K562 (cell line): ENCODE data around the gene C6orf89. TPM values are rescaled to one million over a fixed set of nuclear protein-coding genes. Genes with fewer than 3 reads are reported as not detected.

Source experiments
- DNMT1 ChIP-seq: fragments of 450-650 bp; IDR thresholded peaks from 2 replicates; pipeline ENCODE4 v1.6.1; 2016; ENCODE audit warnings: antibody characterized with exemption, mild to moderate bottlenecking
- FOXJ2 ChIP-seq: fragments of 200-800 bp; sonication (Bioruptor generic); IDR thresholded peaks from 2 replicates; pipeline ENCODE4 v1.6.1; 2016; ENCODE audit warnings: missing genetic modification characterization, missing compliant biosample characterization
- HDAC2 ChIP-seq: fragments of 450-650 bp; IDR thresholded peaks from 2 replicates; pipeline ENCODE4 v1.6.1; 2016; ENCODE audit warnings: mild to moderate bottlenecking
- HSF4 ChIP-seq: fragments of 250-450 bp; sonication (Bioruptor Pico); IDR thresholded peaks from 2 replicates; pipeline ENCODE4 v2.1.2; 2022; ENCODE audit warnings: mild to moderate bottlenecking, moderate library complexity, borderline replicate concordance
- MXI1 ChIP-seq: IDR thresholded peaks from 2 replicates; pipeline ENCODE4 v1.6.1; 2011; ENCODE audit warnings: low read depth, mild to moderate bottlenecking, improper control_type of control experiment, low read length
- NEUROD1 ChIP-seq: fragments of 150-350 bp; IDR thresholded peaks from 2 replicates; pipeline ENCODE4 v1.6.1; 2014; ENCODE audit warnings: borderline replicate concordance, low read length, low read depth; ENCODE audit not compliant: partially characterized antibody
- SOX6 ChIP-seq: fragments of 450-650 bp; IDR thresholded peaks from 2 replicates; pipeline ENCODE4 v1.6.1; 2014; ENCODE audit warnings: mild to moderate bottlenecking
- SUPT5H ChIP-seq: fragments of 450-650 bp; IDR thresholded peaks from 2 replicates; pipeline ENCODE4 v1.6.1; 2016
- TARDBP ChIP-seq: fragments of 450-650 bp; IDR thresholded peaks from 2 replicates; pipeline ENCODE4 v1.6.1; 2016
- TEAD4 ChIP-seq, 2 experiments: sonication (generic) in 1 of 2; formaldehyde crosslinking in 1 of 2; IDR thresholded peaks; 2 replicates each; pipeline versions ENCODE4 v1.6.1 to v1.8.0; 2012 to 2022; ENCODE audit warnings: borderline replicate concordance in 1 of 2, inconsistent platforms in 1 of 2, low read length in 1 of 2, mild to moderate bottlenecking in 1 of 2, missing genetic modification reagents in 1 of 2
- ZNF212 ChIP-seq: fragments of 450-650 bp; formaldehyde crosslinking; IDR thresholded peaks from 2 replicates; pipeline ENCODE4 v1.4.0; 2020; ENCODE audit warnings: mild to moderate bottlenecking
- ZNF239 ChIP-seq: fragments of 250-450 bp; sonication (Bioruptor Pico); IDR thresholded peaks from 2 replicates; pipeline ENCODE4 v1.4.0; 2020; ENCODE audit warnings: mild to moderate bottlenecking
- ZNF24 ChIP-seq: fragments of 450-650 bp; IDR thresholded peaks from 2 replicates; pipeline ENCODE4 v1.6.1; 2016
- ZNF780A ChIP-seq: fragments of 250-450 bp; sonication (Bioruptor Pico); IDR thresholded peaks from 2 replicates; pipeline ENCODE4 v1.5.0; 2021; ENCODE audit warnings: mild to moderate bottlenecking
- polyA plus RNA-seq, 8 experiments: library from polyadenylated mRNA; depleted of rRNA in 4 of 8; stranded (reverse) in 5 of 8; unstranded in 3 of 8; fragments of >200 nt; fragmentation: Nextera tagmentation in 2 of 8; fragmentation: Illumina TruSeq in 1 of 8; extraction: Ambion mirVana in 2 of 8; extraction: Trizol in 1 of 8; gene quantifications; 2 replicates each; pipeline versions ENCODE4 v1.2.1 to v1.2.3, GENCODE V29; 2011 to 2014; ENCODE audit warnings: inconsistent platforms in 1 of 8, missing spikeins in 1 of 8
- total RNA-seq, 7 experiments: library from RNA; depleted of rRNA in 6 of 7; stranded (reverse); fragments of >200 nt in 6 of 7; fragmentation: Illumina TruSeq in 2 of 7; extraction: Trizol in 2 of 7; gene quantifications; 2 replicates each; pipeline versions ENCODE4 v1.2.1 to v1.2.3, GENCODE V29; 2011 to 2021; ENCODE audit warnings: low replicate concordance in 1 of 7
- TF ChIP-seq, protein P1 (sequence below): fragments of 450-650 bp; IDR thresholded peaks from 2 replicates; pipeline ENCODE4 v1.6.1; 2016; ENCODE audit warnings: missing biosample characterization, missing genetic modification characterization
- TF ChIP-seq, protein P2 (sequence below), 2 experiments: fragments of 450-650 bp in 1 of 2; sonication (generic) in 1 of 2; formaldehyde crosslinking; conservative IDR thresholded peaks; 2 replicates each; pipeline versions ENCODE4 v1.4.0 to v1.8.1; 2020 to 2022; ENCODE audit warnings: mild to moderate bottlenecking in 1 of 2, missing genetic modification reagents in 1 of 2
- TF ChIP-seq, protein P3 (sequence below): sonication (generic); formaldehyde crosslinking; IDR thresholded peaks from 2 replicates; pipeline ENCODE4 v1.8.1; 2023; ENCODE audit warnings: mild to moderate bottlenecking, missing genetic modification reagents
- TF ChIP-seq, protein P4 (sequence below): sonication (generic); formaldehyde crosslinking; IDR thresholded peaks from 2 replicates; pipeline ENCODE4 v1.8.0; 2022; ENCODE audit warnings: mild to moderate bottlenecking, missing genetic modification reagents, borderline replicate concordance
- TF ChIP-seq, protein P5 (sequence below): fragments of 250-450 bp; sonication (Bioruptor Pico); IDR thresholded peaks from 2 replicates; pipeline ENCODE4 v1.5.0; 2020; ENCODE audit warnings: mild to moderate bottlenecking, borderline replicate concordance

C6orf89 gene
- total and polyA plus RNA-seq, 9 of the 15 experiments (the other 6 are each of a cell fraction or from before 2014, with no cell fraction given), result 35.2 to 111 (median 58.5) TPM

DNA sequence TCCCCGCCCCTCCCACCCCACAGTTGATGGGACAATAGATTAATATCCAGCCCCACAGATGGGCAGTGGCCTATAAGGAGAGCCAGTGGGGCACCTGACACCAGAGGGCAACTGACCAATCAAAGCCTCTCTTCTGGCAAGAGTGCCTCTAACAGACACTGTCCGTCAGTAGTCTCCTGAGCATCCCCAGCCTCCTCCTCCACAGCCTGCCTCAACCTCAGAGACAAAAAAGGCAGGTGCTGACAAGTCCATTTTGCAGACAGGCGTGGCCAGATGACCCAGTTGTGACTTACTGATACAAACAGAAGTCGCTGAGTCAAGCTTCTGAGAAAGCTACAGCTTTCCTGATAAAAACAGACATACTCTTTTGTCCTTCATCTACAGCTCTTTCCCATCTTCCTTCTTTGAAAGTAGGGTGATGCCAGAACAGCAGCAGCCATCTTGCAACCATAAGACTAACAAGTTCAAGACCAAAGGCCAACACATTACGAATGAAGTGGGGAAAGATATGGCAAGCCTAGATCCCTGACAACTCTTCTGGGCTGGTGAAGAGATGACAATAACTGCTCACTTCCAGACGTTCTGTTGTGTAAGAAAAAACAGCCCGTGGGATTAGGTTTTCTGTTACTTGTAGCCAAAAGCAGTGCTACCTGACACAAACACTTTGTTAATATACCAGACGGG lies 23.4 kb upstream of the C6orf89 start (continued):
- TF ChIP-seq, protein P1, sequence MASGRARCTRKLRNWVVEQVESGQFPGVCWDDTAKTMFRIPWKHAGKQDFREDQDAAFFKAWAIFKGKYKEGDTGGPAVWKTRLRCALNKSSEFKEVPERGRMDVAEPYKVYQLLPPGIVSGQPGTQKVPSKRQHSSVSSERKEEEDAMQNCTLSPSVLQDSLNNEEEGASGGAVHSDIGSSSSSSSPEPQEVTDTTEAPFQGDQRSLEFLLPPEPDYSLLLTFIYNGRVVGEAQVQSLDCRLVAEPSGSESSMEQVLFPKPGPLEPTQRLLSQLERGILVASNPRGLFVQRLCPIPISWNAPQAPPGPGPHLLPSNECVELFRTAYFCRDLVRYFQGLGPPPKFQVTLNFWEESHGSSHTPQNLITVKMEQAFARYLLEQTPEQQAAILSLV, result peak; percentile 63; the same call in 1 of the 2 replicates
- TF ChIP-seq HSF4 (CRISPR knock-in tag) (no peak; the same call in 1 of the 2 replicates), ZNF24 (peak; percentile 88), HDAC2 (peak; percentile 70), ZNF239 (CRISPR knock-in tag) (peak; percentile 30; the same call in 1 of the 2 replicates), TARDBP (peak; percentile 68; the same call in 1 of the 2 replicates), ZNF212 (CRISPR knock-in tag) (no peak), SOX6 (peak; percentile 98), SUPT5H (no peak), MXI1 (0 out of 2 replicates have a peak, but pooled peaks have one; percentile 51), NEUROD1 (peak; percentile 66), FOXJ2 (tag) (peak; percentile 57; the same call in 1 of the 2 replicates), TEAD4 (IDR thresholded peaks at IDR 0.05; ENCODE audit: low read length) (peak; percentile 84), TEAD4 (CRISPR knock-in tag; IDR thresholded peaks at IDR 0.05; ENCODE audit: borderline replicate concordance) (no peak), DNMT1 (no peak), ZNF780A (CRISPR knock-in tag) (no peak)
- TF ChIP-seq, protein P2, sequence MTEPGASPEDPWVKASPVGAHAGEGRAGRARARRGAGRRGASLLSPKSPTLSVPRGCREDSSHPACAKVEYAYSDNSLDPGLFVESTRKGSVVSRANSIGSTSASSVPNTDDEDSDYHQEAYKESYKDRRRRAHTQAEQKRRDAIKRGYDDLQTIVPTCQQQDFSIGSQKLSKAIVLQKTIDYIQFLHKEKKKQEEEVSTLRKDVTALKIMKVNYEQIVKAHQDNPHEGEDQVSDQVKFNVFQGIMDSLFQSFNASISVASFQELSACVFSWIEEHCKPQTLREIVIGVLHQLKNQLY (CRISPR knock-in tag; conservative IDR thresholded peaks at IDR 0.05), result no peak
- TF ChIP-seq, protein P3, sequence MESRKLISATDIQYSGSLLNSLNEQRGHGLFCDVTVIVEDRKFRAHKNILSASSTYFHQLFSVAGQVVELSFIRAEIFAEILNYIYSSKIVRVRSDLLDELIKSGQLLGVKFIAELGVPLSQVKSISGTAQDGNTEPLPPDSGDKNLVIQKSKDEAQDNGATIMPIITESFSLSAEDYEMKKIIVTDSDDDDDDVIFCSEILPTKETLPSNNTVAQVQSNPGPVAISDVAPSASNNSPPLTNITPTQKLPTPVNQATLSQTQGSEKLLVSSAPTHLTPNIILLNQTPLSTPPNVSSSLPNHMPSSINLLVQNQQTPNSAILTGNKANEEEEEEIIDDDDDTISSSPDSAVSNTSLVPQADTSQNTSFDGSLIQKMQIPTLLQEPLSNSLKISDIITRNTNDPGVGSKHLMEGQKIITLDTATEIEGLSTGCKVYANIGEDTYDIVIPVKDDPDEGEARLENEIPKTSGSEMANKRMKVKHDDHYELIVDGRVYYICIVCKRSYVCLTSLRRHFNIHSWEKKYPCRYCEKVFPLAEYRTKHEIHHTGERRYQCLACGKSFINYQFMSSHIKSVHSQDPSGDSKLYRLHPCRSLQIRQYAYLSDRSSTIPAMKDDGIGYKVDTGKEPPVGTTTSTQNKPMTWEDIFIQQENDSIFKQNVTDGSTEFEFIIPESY, result no peak; the same call in 1 of the 2 replicates
- TF ChIP-seq, protein P4, sequence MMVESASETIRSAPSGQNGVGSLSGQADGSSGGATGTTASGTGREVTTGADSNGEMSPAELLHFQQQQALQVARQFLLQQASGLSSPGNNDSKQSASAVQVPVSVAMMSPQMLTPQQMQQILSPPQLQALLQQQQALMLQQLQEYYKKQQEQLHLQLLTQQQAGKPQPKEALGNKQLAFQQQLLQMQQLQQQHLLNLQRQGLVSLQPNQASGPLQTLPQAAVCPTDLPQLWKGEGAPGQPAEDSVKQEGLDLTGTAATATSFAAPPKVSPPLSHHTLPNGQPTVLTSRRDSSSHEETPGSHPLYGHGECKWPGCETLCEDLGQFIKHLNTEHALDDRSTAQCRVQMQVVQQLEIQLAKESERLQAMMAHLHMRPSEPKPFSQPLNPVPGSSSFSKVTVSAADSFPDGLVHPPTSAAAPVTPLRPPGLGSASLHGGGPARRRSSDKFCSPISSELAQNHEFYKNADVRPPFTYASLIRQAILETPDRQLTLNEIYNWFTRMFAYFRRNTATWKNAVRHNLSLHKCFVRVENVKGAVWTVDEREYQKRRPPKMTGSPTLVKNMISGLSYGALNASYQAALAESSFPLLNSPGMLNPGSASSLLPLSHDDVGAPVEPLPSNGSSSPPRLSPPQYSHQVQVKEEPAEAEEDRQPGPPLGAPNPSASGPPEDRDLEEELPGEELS (CRISPR knock-in tag), result peak; percentile 41; the same call in 1 of the 2 replicates
- TF ChIP-seq, protein P5, sequence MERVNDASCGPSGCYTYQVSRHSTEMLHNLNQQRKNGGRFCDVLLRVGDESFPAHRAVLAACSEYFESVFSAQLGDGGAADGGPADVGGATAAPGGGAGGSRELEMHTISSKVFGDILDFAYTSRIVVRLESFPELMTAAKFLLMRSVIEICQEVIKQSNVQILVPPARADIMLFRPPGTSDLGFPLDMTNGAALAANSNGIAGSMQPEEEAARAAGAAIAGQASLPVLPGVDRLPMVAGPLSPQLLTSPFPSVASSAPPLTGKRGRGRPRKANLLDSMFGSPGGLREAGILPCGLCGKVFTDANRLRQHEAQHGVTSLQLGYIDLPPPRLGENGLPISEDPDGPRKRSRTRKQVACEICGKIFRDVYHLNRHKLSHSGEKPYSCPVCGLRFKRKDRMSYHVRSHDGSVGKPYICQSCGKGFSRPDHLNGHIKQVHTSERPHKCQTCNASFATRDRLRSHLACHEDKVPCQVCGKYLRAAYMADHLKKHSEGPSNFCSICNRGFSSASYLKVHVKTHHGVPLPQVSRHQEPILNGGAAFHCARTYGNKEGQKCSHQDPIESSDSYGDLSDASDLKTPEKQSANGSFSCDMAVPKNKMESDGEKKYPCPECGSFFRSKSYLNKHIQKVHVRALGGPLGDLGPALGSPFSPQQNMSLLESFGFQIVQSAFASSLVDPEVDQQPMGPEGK, result no peak
